ENCODE measurements around the gene SEMG1. TPM values are rescaled to one million over a fixed set of nuclear protein-coding genes. Genes with fewer than 3 reads are reported as not detected.

SEMG1 gene
- total RNA-seq, 1 donor from 2014 or later, result not detected

DNA sequence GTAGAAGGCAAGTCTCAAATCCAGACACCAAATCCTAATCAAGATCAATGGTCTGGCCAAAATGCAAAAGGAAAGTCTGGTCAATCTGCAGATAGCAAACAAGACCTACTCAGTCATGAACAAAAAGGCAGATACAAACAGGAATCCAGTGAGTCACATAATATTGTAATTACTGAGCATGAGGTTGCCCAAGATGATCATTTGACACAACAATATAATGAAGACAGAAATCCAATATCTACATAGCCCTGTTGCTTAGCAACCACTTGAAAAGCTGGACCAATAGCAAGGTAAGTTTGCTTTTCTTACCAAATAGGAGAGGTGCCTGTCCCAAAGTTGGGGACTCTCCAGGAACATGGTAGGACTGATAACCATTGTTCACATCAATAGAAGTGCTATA is 16.3 kb downstream of the SEMG1 start:
- TF ChIP-seq, protein P1, sequence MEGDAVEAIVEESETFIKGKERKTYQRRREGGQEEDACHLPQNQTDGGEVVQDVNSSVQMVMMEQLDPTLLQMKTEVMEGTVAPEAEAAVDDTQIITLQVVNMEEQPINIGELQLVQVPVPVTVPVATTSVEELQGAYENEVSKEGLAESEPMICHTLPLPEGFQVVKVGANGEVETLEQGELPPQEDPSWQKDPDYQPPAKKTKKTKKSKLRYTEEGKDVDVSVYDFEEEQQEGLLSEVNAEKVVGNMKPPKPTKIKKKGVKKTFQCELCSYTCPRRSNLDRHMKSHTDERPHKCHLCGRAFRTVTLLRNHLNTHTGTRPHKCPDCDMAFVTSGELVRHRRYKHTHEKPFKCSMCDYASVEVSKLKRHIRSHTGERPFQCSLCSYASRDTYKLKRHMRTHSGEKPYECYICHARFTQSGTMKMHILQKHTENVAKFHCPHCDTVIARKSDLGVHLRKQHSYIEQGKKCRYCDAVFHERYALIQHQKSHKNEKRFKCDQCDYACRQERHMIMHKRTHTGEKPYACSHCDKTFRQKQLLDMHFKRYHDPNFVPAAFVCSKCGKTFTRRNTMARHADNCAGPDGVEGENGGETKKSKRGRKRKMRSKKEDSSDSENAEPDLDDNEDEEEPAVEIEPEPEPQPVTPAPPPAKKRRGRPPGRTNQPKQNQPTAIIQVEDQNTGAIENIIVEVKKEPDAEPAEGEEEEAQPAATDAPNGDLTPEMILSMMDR (IDR thresholded peaks at IDR 0.05; ENCODE audit: insufficient read depth, low read length, poor library complexity, severe bottlenecking), result no peak
- H3K36me3 ChIP-seq (ENCODE audit: control insufficient read depth, insufficient read depth, low read length), result no peaks in the 10 kb centered on the region
- H3K27me3 ChIP-seq (ENCODE audit: control insufficient read depth, insufficient read depth, low read length), result peaks cover 2% of the 10 kb centered on the region
- no peak for DNase-seq (ENCODE audit: low read depth)
- no peak overlapping the region for H3K4me3 ChIP-seq (ENCODE audit: low read depth, low read length)

DNA sequence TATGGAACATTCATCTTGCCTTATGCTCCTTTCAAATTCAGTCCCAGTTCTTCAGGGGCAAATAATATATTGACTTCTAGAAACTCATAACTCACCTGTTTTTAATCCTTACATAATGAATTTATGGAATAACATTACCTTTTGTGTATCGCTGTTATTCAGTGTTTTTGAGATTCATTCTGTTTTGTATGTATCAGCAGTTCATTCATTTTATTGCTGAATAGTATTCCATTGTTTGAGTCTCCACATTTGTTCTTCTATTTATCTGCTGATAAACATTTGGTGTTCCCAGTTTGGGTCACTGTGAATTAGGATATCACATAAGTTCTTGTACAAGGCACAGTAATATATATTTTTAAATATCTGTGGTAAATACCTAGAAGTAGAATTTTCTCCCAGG is 19.5 kb downstream of the SEMG1 start:
- Histone ChIP-seq H3K4me3 (ENCODE audit: low read depth, low read length) (no peak overlapping the region), H3K36me3 (ENCODE audit: control insufficient read depth, insufficient read depth, low read length) (no peaks in the 10 kb centered on the region), H3K27me3 (ENCODE audit: control insufficient read depth, insufficient read depth, low read length) (peaks cover 2% of the 10 kb centered on the region)
- DNase-seq (ENCODE audit: low read depth), result no peak
- TF ChIP-seq, protein P1 (IDR thresholded peaks at IDR 0.05; ENCODE audit: insufficient read depth, low read length, poor library complexity, severe bottlenecking), result no peak

DNA sequence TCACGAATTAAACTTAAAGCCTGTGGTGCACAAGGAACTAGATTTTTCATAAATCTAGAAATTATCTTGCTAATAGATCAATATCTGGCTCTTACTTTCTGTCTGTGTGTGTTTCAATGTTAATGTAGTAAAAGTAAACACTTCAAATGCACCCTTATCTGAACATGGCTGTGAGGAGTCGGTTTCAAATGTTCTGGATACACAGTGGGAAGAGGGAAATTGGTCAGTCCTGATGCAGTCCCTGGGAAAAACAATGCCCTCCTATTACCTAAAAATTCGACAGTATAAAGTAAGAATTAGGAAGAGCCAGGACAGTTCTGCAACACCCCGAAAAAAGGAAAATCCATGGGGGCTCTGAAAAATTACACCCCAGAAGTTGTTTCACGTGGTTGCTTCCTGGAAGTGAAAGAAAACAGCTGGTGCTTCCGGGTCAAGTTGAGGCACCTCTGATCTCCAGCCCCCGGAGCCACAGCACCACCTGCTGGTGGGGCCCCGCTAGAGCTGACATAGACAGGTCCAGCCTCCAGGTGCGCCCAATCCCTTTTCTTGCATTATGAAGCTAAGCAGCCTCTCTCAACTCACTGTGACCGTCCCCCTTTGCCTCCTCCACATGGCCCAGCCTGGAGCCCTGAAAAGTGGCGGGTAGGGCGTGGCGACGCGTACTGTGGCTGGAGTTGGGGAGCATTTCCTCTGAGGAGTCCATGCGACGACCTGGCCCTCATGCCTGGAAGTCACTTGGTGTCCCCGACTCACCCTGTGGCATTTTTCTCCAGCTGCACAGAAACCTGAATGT is 22.6 kb downstream of the SEMG1 start:
- H3K4me3 ChIP-seq (ENCODE audit: low read depth, low read length), result no peak overlapping the region

DNA sequence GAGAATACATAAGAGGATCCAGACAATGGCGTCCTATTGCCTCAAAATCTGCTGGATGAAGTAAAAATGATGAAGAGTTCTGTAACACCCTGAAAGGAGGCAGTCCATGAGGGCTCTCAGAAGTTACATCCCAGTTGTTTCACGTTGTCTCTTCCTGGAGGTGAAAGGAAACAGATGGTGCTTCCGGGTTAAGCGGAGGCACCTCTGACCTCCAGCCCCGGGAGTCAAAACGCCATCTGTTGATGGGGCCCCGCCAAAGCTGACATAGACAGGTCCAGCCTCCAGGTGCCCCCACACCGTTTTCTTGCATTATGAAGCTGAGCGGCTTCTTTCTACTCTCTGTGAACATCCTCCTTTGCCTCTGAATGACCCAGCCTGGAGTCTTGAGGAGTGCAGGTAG is 23.8 kb downstream of the SEMG1 start:
- Histone ChIP-seq H3K36me3 (ENCODE audit: control insufficient read depth, insufficient read depth, low read length) (no peaks in the 10 kb centered on the region), H3K27me3 (ENCODE audit: control insufficient read depth, insufficient read depth, low read length) (no peaks in the 10 kb centered on the region), H3K4me3 (ENCODE audit: low read depth, low read length) (no peak overlapping the region)
- DNase-seq (ENCODE audit: low read depth), result no peak
- TF ChIP-seq, protein P1 (IDR thresholded peaks at IDR 0.05; ENCODE audit: insufficient read depth, low read length, poor library complexity, severe bottlenecking), result no peak

More for the DNA sequence above, 22.6 kb downstream of the SEMG1 start:
- Histone ChIP-seq H3K27me3 (ENCODE audit: control insufficient read depth, insufficient read depth, low read length) (peaks cover 2% of the 10 kb centered on the region), H3K36me3 (ENCODE audit: control insufficient read depth, insufficient read depth, low read length) (no peaks in the 10 kb centered on the region)
- TF ChIP-seq, protein P1 (IDR thresholded peaks at IDR 0.05; ENCODE audit: insufficient read depth, low read length, poor library complexity, severe bottlenecking), result peak; percentile 68
- no peak for DNase-seq (ENCODE audit: low read depth)

DNA sequence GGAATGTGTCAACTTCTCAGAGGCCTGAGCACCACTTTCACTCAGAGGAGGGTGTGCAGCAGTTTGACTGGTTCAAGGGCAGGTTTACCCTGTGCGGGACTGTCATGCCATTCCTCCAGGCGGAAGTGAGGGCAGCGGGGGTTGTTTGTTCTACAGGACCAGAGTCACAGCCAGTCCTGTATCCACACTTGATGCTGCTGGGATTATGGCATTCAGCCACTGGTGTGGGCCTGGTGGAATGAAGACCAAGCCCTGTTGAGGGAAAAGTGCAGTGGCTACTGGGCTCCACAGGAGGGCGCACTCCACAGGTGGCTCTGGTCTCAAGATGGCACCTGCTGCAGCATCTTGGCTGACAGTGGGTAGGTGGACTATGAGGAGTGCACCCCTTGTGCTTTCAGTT is 29.2 kb downstream of the SEMG1 start:
- Histone ChIP-seq H3K27me3 (ENCODE audit: control insufficient read depth, insufficient read depth, low read length) (no peaks in the 10 kb centered on the region), H3K4me3 (ENCODE audit: low read depth, low read length) (no peak overlapping the region), H3K36me3 (ENCODE audit: control insufficient read depth, insufficient read depth, low read length) (no peaks in the 10 kb centered on the region)
- TF ChIP-seq, protein P1 (IDR thresholded peaks at IDR 0.05; ENCODE audit: insufficient read depth, low read length, poor library complexity, severe bottlenecking), result peak; percentile 45
- no peak for DNase-seq (ENCODE audit: low read depth)

DNA sequence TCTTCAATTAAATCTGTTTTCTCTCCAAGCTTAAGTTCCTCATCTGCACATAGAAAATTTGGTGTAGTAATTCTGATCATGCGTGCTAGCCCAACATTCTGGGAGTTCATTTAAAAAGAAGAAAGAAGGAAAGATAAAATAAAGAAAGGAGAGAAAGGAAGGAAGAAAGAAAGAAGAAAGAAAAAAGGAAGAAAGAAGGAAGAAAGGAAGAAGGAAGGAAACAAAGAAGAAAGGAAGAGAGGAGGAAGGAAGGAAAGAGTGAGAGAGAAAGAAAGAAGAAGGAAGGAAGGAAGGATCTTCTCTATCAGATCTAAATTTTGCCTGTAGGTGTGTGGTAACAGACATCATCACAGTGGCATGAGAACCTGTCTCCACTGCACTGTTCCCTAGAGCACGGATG is 31.3 kb downstream of the SEMG1 start:
- no peak for DNase-seq (ENCODE audit: low read depth)
- Histone ChIP-seq H3K27me3 (ENCODE audit: control insufficient read depth, insufficient read depth, low read length) (no peaks in the 10 kb centered on the region), H3K4me3 (ENCODE audit: low read depth, low read length) (no peak overlapping the region), H3K36me3 (ENCODE audit: control insufficient read depth, insufficient read depth, low read length) (no peaks in the 10 kb centered on the region)
- TF ChIP-seq, protein P1 (IDR thresholded peaks at IDR 0.05; ENCODE audit: insufficient read depth, low read length, poor library complexity, severe bottlenecking), result no peak

Data from kidney epithelial cell (primary cell).